Ovary (tissue), 3 donors: Measurements from ENCODE around the gene RGS19.

Experiments used
- POLR2A ChIP-seq: fragments of 450-650 bp; IDR thresholded peaks from one replicate; pipeline ENCODE4 v1.6.1; 2017; ENCODE audit warnings: antibody characterized with exemption, mild to moderate bottlenecking, moderate library complexity
- TF ChIP-seq, protein P1 (sequence below), 3 donors: fragments of 450-650 bp in 2 of 3; fragments of 200-600 bp in 1 of 3; IDR thresholded peaks; one replicate each; pipeline versions ENCODE4 v1.5.1 to v1.8.0; 2016 to 2022; ENCODE audit warnings: antibody characterized with exemption in 3 of 3, mild to moderate bottlenecking in 1 of 3
- donor health status: DM: no; HTN: no; CAD: no.

DNA sequence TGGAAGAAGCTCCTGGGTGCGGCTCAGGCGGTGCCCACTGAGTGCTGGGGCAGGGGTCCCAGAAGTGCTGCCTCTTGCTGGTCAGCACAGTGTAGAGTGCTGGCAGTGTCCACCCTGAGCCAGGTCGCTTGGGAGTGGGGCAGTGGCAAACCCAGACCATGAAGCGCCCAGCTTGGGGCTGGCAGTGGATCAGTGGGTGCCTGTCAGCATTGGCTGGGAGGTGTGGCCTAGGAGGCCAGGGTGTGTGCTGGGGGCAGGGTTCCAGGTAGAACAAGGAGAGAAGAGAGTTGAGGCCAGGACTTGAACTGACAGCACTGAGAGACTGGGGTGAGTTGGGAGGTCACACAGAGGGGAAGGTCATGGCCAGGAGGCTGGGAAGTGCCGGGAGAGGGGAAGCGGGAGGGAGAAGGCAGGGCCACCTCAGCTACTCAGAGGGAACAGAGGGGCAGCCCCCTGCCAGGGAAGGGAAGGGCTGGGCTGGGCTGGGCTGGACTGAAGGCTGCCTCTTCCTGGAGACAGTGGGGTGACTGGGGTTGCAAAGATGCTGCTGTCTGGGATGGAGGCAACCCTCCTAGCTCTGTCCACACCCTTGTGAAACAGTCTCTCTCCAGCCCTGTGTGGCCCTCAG is 12.2 kb downstream of the RGS19 start:
- TF ChIP-seq, protein P1, sequence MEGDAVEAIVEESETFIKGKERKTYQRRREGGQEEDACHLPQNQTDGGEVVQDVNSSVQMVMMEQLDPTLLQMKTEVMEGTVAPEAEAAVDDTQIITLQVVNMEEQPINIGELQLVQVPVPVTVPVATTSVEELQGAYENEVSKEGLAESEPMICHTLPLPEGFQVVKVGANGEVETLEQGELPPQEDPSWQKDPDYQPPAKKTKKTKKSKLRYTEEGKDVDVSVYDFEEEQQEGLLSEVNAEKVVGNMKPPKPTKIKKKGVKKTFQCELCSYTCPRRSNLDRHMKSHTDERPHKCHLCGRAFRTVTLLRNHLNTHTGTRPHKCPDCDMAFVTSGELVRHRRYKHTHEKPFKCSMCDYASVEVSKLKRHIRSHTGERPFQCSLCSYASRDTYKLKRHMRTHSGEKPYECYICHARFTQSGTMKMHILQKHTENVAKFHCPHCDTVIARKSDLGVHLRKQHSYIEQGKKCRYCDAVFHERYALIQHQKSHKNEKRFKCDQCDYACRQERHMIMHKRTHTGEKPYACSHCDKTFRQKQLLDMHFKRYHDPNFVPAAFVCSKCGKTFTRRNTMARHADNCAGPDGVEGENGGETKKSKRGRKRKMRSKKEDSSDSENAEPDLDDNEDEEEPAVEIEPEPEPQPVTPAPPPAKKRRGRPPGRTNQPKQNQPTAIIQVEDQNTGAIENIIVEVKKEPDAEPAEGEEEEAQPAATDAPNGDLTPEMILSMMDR (IDR thresholded peaks at IDR 0.05), result no peak
- TF ChIP-seq POLR2A, result no peak
